WERI-Rb-1 (cell line): ENCODE results near the gene SORBS1.

Source experiments
- DNase-seq: peaks from one replicate; pipeline ENCODE4 v3.0.0-alpha.2; 2020
- H3K27ac ChIP-seq: fragments of 250-450 bp; sonication (Bioruptor Pico); 2 replicates; pipeline ENCODE4 v1.5.1; 2020; ENCODE audit warnings: mild to moderate bottlenecking, moderate library complexity
- H3K27me3 ChIP-seq: fragments of 250-450 bp; sonication (Bioruptor Pico); 2 replicates; pipeline ENCODE4 v1.5.1; 2021; ENCODE audit warnings: mild to moderate bottlenecking, low read depth, moderate library complexity; ENCODE audit not compliant: insufficient read depth, severe bottlenecking
- H3K36me3 ChIP-seq: fragments of 250-450 bp; sonication (Bioruptor Pico); 2 replicates; pipeline ENCODE4 v1.5.1; 2020; ENCODE audit warnings: mild to moderate bottlenecking, moderate library complexity
- H3K4me3 ChIP-seq: 2 replicates; pipeline ENCODE4 v1.5.1; 2011; ENCODE audit warnings: low read depth, mild to moderate bottlenecking, control low read depth, low read length
- H3K9me3 ChIP-seq: fragments of 250-450 bp; sonication (Bioruptor Pico); 2 replicates; pipeline ENCODE4 v1.5.1; 2021; ENCODE audit warnings: mild to moderate bottlenecking, moderate library complexity; ENCODE audit not compliant: severe bottlenecking
- CTCF ChIP-seq: IDR thresholded peaks from 2 replicates; pipeline ENCODE4 v1.5.1; 2011; ENCODE audit warnings: low read depth, mild to moderate bottlenecking, control low read depth, inconsistent platforms, low read length

SORBS1 gene

DNA sequence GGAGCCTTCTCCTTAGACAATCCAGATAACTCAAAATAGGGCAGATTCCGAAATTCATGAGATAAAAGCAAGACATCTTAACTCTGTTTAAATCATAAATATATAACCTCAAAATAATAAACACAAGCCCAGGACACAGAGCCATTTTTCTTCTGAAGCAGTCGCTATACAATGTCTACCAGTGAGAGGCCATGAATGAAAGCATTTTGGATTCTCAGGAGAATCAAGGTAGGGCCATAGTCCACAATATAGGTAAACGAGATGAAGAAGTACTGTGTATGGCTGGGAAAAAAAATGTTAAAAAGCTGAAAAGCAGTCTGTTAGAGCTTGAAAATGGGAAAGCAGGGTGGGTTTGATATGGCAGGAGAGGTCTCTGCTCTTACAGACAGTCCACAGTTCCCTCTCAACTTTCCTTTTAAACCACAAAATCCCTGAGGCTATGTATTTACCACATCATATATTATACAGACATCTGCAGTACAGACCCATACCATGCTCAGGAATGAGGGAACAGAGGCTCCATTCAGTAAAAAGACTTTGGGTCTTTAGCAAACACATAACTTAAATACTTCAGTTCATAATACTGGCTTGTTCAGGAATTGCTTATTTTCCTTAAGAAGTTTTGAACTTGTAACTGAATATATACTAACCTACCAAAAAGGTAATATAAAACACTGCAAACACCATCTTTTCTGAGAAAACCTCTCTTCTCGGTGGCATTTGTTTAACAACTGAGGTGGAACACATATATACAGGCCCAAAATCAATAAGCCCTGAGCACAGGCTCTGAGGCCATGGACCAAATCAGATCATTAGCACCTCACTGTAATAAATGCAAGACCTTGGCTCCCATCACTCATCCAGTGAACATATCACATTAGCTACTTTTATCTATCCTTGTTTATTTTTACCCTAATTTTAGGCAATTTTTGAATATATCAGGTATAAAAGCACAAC lies 109.3 kb downstream of the SORBS1 start:
- Histone ChIP-seq H3K36me3 (no peaks in the 10 kb centered on the region), H3K4me3 (no peak overlapping the region), H3K9me3 (no peaks in the 10 kb centered on the region), H3K27me3 (no peaks in the 10 kb centered on the region), H3K27ac (no peak overlapping the region)
- no peak for TF ChIP-seq CTCF
- DNase-seq: no peak

GRCh38 chr10:95451150-95451549 lies 110.0 kb downstream of the SORBS1 start:
- no peak overlapping the region for H3K27ac ChIP-seq

DNA sequence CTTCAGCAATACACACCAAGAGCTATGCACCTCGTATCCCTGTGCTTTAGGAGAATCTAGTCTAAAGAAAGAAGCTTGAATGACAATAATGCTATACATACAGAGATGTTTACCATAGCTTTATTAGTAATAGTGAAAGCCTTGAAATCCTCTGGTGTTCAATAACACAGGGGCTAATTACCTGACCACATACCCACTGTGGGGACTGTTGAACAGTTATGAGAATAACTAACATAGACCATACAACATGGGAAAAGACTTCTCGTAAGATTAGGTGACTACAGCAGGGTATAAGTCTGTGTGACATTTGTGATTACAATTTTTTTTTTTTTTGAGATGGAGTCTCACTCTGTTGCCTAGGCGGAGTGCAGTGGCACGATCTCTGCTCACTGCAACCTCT lies 111.0 kb downstream of the SORBS1 start:
- H3K9me3 ChIP-seq: no peaks in the 10 kb centered on the region
- no peaks in the 10 kb centered on the region for H3K36me3 ChIP-seq
- H3K4me3 ChIP-seq: no peak overlapping the region
- no peak for DNase-seq
- TF ChIP-seq CTCF: no peak
- no peaks in the 10 kb centered on the region for H3K27me3 ChIP-seq
- H3K27ac ChIP-seq: no peak overlapping the region

More at GRCh38 chr10:95451150-95451549, 110.0 kb downstream of the SORBS1 start:
- no peak for DNase-seq
- Histone ChIP-seq H3K4me3 (no peak overlapping the region), H3K27me3 (no peaks in the 10 kb centered on the region), H3K9me3 (no peaks in the 10 kb centered on the region), H3K36me3 (no peaks in the 10 kb centered on the region)
- no peak for TF ChIP-seq CTCF

DNA sequence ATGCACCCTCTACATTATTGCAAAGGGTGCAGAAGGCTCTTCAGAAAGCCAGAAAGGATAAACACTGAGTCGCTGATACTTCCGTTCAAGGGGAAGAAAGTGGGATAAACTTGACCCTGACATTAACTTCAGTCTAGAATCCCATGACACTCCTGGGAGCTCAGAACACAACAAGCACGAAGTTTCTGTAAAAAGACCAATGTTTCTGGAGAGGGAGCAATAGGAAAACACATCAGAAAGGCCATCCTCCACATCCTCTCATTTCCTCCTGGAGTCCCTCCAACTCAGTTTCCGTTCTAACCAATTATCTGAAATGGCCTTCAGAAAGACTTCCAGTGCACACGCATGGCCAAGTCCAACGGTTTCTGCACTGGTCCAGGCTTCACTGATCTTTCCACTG lies 113.5 kb downstream of the SORBS1 start:
- DNase-seq: no peak
- no peaks in the 10 kb centered on the region for H3K9me3 ChIP-seq
- no peaks in the 10 kb centered on the region for H3K36me3 ChIP-seq
- H3K27me3 ChIP-seq: no peaks in the 10 kb centered on the region
- TF ChIP-seq CTCF: no peak
- H3K27ac ChIP-seq: no peak overlapping the region
- H3K4me3 ChIP-seq: no peak overlapping the region

GRCh38 chr10:95445837-95446486 lies 115.2 kb downstream of the SORBS1 start:
- peak; percentile 86 for TF ChIP-seq CTCF
- H3K27ac ChIP-seq: no peak overlapping the region
- no peak overlapping the region for H3K4me3 ChIP-seq
- H3K9me3 ChIP-seq: no peaks in the 10 kb centered on the region
- no peaks in the 10 kb centered on the region for H3K36me3 ChIP-seq
- no peaks in the 10 kb centered on the region for H3K27me3 ChIP-seq
- DNase-seq: peak; percentile 57
